RPMI7951 (cell line): Measurements from ENCODE around the gene KCND2. TPM values are rescaled to one million over a fixed set of nuclear protein-coding genes. Genes with fewer than 3 reads are reported as not detected.
"Not testable (repeated sequence)": the region's sequence is repeated elsewhere in the genome, so short reads cannot be mapped to it uniquely, and the experiment has no call there.

Experiments used
- DNase-seq: peaks from one replicate; pipeline ENCODE4 v3.0.0-alpha.2; 2012; ENCODE audit warnings: low read depth
- total RNA-seq: library from RNA; depleted of rRNA; stranded (reverse); fragments of >200 nt; shearing (Covaris generic); gene quantifications from 2 replicates; pipeline ENCODE4 v1.2.3, GENCODE V29; 2014

The KCND2 gene
- total RNA-seq, 1 experiment from 2014 or later, result not detected

DNA sequence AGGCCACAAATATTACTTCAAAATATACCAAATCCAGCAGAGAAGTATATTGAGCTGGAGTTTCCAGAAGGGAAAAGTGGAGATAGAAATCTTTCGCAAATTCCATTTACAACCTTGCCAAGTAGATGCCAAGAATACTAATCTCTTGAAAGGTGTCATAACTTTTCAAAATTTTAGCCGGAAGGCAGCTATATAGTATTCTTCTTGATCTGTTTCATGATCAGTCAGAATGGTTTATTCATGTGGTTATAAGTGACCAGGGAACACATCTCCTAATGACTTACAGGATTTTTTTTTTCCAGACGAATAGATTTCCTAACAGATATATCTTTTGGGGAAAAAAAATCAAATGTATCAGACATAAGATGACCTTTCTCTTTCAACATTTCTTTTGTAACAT lies 314.3 kb downstream of the KCND2 start:
- no peak for DNase-seq

DNA sequence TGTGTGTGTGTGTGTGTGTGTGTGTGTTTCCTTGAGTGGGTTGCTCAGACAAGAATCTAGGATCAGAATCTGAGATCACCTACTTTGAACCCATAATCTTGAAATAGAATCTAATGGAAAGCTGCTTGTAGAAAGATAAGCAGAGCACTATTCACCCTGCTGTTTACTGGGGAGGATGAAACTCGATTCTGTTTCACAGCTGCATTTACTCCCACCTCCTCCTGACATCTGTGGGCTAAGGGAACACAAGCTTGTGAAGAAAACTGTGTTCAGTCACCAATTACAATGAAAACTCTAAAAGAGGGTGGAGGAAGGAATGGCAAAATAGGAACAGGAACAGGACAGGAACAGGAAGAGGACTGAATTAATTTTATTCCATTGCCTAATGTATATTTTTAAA lies 315.4 kb downstream of the KCND2 start:
- no peak for DNase-seq

DNA sequence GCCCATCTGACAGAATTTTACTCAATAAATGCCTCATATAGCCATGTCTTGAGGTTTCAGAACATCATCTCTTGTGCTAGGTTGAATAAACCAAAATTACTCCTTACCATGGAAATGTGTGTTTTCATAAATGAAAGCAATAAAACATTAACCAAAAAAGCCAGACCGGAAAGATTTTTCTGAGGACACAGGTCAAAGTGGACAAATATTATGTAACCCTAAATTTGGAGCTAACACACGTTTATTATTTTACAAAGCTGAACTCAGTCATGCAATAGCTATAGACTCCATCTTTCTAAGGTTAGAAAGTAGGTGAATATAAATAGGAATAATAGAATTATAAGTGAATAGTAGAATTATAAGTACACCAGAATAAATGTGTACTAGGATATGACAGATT lies 315.9 kb downstream of the KCND2 start:
- DNase-seq, result no peak

DNA sequence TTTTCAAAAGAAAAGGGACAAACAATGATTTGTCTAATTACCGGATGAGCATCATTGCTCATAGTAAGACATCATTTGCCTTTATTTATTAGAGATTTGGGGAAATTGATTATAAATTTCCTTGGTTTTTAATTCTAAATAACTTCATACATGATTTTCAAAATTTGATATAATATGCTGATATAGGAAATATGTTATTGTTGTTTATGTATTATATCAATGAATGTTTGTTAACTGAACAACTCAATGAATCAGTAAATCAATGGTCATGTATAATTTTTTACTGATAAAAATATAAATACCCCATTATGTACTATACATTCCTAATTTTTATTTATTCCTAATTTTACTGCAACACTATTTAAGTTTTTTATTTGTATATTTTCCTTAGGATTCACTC lies 327.6 kb downstream of the KCND2 start:
- DNase-seq, result no peak

DNA sequence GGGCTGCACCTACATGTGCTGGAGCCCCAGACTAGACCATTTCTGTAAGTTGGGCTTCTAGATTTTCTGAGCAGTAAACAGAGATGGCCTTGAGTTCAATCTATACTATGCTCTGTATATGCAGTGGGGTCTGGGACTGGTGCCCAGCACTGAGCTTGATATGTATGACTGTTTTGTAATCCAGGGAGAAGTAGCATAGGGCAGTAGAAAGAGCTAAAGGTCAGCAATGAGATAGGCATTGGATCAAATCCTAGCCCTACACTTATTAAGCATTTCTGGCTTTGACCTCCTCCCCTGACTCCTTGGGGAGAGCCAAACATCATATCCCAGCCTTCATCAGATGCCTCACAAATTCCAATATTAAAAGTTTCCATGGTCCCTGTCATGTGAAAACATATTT lies 330.4 kb downstream of the KCND2 start:
- DNase-seq, result no peak

DNA sequence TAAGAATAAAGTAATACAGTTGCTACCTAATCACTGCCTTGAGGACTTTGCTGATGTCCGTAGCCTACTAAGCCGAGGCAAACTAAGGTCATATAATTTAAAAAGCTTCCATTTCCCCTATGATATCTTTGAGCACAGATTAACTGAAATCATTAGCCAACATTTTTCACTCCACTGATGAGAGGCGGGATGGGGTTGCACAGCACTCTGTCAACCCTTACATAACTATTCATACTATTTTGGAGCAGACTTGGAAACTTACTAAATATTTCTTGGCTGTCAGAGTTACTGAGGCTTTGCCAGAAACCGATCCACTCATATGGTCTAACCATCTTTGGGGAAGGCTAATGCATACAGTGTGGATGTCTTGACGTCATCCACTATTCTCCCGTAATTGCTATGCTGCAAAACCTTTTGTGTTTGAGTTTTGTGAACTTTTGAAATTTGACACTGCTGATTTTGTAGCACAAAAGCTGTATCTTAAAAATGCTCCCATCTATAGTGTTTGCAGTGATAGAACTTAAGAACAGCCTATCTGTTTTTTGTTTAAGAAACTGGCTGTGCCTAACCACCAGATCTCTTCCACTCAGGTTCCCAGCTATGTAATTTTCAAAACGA lies 336.3 kb downstream of the KCND2 start:
- DNase-seq, result no peak

DNA sequence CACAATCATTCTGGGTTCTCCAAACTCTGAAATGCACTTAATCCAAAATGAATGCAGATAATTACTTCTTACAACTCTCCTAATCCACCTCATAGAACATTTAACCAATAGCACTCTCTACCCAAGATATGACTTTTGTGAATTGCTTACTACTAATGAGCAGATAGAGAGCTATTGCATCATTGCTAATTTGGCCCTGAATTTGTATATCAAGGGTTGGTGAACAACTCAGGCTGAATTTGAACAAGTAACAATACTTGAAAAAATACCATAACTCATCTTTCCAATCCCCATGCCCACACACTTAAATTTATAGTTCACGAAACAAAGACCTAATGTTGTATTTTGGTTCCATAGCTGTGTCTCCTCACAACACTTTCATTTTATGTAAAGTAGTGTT lies 339.0 kb downstream of the KCND2 start:
- no peak for DNase-seq

DNA sequence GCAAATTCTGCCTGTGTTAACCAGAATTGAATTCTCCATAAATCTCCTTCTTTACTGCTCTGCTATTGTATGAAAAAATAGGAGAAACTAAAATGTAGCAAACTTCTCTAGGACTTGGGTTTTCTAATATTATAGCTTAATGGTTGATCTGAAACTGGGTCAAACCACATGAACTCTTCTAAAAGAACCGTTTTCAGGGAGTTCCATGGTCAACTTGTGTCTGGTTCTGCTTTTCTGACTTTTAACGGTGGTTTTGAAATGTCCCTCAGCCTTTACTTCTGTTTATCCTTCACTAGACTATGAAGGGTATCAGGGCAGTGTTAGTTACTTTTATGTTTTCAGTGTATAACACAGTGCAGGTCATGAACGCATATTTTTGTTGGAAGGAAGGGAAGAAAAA lies 342.7 kb downstream of the KCND2 start:
- DNase-seq, result no peak

DNA sequence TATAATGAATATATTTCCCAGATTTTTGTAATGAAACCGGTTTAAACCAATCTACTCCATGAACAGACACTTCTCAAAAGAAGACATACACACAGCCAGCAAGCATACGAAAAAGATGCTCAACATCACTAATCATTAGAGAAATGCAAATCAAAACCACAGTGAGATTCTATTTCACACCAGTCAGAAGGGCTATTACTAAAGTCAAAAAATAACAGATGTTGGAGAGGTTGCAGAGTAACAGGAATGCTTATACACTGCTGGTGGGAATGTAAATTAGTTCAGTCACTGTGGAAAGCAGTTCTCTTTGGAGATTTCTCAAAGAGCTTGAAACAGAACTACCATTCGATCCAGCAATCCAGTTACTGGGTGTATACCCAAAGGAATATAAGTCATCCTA lies 344.3 kb downstream of the KCND2 start:
- DNase-seq, result no peak

DNA sequence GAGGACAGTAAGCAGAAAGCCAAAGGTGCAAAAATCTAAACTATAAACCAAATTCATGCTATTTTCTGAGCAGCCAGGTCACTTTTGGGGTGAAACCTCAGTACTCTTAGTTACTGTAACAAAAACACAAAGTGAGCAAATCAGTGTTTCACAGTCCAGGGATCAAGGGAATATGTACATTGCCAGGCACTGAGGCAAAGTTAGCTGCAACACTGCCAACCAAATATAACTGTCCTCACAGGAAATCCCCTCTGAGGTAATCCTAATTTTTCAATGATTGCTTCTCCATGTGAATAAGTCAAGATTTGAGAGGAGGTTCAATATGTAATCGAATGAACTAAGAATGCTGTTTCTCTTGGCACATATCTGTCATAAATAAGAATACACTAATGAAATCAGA lies 355.3 kb downstream of the KCND2 start:
- no peak for DNase-seq

DNA sequence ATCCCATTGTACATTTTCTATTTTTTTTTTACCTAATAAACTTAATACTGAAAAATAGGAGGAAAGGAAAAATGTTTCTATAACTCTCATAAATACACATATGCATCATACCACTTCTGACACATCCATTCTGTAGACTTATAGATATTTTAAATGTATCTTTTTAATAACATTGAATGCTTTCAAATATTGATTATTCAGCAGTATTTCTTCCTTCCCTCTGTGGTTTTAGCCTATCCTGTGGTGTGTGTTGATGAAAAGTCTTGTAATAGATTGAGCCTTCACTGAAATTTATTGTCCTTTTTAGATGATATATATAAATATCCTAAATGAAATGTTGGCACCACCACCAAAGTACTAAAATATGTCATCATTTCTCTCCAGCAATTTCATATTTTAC lies 366.9 kb downstream of the KCND2 start:
- DNase-seq, result no peak

DNA sequence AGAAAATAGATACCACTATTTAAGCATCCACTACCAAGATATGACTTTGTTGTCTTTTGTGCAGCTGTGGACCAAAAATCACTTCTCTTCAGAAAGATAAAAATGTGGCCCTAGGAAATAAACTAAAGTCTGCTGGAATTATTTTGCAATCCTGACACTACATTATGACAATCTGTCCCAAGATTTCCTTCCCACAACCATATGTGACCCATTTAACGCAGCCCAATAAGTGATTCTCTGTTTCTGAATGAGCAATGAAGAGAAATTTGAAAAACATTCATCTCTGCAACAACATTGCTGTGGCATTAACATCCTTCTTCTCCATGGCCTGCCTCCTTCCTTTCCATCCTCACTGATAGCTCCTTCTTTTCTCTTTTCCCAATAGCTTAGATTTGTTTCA lies 373.0 kb downstream of the KCND2 start:
- DNase-seq, result no peak

DNA sequence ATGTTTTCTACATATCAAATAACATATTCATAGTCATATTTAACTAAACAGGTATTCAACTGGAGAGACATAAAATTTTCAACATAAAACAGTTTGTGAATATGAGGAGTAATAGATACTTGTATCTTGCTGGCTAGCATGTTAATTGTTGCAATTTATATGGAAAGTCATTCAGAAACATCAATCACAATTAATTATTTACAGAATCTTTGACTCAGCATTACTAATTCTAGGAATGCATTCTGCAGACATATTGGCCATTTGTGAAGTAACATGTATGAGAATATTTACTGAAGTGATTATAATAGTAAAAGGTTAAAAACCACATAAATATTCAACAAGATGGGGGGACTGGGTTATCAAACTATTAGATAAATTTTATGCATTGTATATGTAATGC lies 381.3 kb downstream of the KCND2 start:
- DNase-seq, result no peak

DNA sequence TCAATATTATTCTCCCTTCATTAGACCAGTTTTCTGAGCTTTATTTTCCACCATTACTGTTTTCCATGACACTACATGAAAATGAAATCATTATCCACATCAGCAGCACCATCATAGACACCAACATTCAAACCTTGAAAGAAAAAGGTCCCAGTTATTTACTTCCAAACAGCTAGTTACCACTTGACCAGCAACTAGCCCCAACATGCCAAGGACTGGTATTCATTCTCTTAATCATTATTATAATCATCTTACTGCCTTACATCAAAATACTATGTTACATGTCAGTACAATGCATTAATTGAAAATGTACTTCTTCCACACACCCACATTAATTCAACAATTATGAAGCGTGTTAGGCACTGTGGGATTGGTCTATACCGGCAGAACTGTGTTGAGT lies 385.5 kb downstream of the KCND2 start:
- no peak for DNase-seq

DNA sequence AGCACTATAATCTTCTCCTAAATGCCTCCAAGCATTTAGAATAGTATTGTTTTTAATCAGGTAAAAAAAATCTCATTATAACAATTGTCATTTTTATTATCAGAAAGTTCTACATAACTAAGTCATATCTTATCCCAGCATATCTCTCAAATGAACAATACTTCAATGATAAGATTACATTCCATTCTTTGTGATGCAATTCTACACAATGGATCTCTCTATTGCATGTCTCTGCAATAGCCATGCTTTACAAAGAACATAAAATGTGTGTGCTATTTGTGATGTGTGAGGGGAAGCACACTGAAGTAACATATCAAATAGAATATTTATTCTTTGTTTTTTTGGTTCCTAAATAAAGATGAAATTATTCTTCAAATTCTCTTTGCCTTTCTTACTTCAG lies 389.3 kb downstream of the KCND2 start:
- DNase-seq, result no peak

DNA sequence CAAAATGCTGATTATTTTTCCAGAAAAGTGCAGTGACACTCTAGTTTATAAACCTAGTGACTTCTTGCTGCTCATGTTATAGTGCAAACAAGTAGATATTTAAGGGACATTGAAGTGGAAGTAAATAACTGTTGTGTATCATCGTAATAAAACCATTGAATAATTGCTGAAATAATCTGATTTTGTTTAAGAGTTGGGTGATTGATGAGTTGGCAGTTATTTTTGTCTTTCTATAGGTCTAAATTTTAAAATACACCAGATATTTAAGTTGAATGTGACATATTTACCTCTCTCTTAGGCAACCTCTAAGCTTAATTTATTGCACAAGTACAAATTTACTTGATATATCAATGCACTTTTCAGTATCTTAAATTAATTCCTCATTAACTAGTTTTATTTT lies 392.1 kb downstream of the KCND2 start:
- no peak for DNase-seq

DNA sequence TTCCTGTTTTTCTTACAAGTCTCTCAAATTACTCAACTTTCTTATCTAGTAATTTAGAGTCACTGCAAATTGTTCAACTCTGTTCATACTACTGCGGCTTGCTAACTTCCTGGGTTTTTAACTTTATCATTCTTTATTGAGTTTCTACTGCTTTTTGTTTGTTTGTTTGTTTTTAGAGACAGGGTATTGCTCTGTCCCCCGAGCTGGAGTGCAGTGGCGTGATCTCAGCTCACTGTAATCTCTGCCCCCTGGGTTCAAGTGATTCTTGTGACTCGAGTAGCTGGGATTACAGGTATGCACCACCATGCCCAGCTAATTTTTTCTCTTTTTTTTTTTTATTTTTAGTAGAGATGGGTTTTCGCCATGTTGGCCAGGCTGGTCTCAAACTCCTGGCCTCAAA lies 402.1 kb downstream of the KCND2 start:
- no peak for DNase-seq

DNA sequence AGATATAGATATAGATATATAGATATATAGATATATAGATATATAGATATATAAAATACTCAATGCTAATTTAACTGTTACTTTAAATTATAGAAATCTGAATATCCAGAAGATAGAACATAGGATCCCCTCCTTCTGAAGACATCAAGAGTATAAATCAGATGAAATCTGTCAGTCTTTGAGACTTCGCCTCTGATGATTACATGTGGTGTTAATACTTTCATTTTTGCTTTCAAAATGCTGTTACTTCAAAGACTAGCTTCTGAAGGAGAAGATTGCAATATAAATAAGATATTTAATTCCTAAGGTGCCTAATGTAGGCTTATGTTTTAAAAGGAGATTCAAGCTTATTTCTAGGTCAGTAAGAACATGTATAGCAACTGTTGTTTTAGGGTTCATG lies 404.6 kb downstream of the KCND2 start:
- no peak for DNase-seq

DNA sequence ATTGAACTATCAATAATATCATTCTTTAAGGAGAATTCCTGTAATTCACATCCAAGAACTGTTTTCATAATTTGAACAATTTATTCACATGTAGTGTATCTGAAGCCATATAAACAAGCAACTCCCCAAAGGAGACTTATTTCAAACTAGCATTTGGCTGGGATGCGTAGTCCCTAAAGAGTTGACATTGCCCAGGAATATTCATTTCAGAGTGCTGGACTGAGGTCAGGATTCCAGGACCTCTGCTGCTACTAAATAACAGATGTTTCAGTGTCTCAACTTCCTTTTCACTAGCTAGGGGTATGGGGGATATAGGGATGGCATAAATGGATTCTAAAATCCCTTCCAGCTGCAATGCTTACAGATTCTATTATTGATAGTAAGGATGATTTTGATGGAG lies 408.0 kb downstream of the KCND2 start:
- DNase-seq, result no peak

DNA sequence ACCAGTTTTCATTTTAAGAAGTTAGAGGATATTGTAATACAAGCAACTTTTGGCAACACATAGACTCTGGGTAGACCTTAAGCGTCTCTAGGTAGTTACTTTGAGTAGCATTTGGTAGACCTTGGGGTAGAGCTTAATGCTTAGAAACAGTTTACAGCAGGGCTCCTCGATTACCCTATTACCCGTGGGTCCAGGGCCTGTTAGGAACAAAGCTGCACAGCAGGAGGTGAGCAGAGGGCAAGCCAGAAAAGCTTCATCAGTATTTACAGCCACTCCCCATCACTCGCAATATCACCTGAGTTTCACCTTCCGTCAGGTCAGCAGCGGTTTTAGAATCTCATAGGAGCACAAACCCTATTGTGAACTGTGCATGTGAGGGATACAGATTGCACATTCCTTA lies 411.5 kb downstream of the KCND2 start:
- no peak for DNase-seq

DNA sequence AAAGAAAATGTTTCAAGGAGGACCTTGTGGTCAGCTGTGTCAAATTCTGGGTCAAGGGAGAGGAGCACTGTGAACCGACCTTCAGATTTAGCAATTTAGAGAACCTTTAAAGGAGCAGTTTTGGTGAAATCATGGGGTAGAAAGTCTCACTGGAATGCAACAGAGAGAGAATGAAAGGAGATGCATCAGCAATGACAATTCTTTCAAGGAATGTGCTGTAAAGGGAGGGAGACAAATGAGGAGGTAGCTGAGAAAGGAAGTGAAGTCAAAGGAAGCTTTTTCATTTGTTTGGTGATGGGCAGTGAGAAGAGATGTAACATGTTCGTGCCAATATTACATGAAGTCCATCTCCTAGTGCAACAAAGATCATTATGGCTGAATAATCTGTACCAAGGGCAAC lies 418.9 kb downstream of the KCND2 start:
- DNase-seq, result no peak

DNA sequence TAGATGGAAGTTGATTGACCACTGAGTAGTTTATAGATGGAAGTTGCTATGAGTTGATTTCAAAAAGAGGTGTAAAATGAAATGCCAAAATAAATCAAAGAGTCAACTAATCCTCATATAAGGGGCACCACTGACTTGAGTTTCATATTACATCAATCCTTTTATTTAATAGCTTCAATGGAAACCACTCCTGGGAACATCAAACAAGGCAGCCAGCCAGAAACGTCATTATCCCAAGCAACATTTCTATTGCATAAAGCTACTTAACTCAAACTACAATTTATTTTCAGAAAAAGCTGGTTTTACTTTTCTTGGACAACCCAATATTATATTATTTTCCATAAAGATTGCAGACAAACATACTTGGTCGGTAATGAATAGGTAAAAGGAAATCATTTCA lies 422.9 kb downstream of the KCND2 start:
- no peak for DNase-seq

DNA sequence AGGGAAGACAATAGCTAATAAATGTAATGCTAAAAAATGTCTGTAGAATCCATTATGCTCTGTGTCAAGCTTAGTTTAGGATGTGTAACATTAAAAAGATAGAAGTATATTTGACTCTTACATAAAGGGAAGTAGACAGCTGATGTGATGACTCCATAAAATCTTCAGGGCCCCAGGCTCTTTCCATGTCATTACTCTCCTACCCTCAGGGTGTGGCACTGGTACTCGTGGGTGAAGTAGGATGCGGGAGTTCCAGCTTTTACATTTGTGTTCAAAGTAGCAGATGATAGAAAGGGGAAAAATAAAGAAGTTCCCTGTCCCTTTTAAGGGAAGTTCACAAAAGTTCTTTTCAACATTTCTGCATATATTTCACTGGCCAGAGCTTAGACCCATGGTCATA lies 427.8 kb downstream of the KCND2 start:
- no peak for DNase-seq

DNA sequence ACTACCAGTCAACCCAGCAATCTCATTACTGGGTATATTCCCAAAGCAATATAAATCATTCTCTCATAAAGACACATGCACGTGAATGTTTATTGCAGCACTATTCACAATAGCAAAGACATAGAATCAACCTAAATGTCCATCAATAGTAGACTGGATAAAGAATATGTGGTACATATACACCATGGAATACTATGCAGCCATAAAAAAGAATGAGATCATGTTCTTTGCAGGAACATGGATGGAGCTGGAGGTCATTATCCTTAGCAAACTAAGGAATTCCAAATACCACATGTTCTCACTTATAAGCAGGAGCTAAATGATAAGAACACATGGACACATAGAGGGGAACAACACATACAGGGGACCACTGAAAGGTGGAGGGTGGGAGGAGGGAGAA lies 429.4 kb downstream of the KCND2 start:
- DNase-seq, result not testable (repeated sequence)
